Measurements from ENCODE around the gene MAD2L2.

MAD2L2 gene

DNA sequence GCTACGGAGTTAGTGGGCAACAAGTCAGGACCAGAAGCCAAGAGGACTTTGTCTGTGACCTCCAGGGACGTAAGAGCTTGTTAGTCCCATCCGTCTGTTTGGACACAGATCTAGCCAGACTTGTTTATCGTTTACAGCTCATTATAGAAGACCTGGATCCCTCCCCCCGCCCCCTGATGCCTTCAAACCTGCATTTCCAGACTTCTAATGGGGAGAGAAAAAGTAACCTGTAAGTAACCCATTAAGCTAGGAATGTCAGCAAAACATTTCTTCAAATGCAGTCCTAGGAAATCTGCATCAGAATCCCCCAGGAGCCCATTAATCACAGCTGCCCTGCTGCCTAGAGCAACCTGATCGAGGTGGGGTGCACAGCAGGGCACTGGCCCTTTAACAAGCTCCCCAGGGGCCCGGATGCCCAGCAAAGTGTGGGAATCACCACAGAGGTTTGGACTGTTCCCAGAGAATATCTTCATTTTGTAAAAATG, 1.4 kb upstream of the MAD2L2 start:
- DNase-seq (ENCODE audit: low read depth): peak; percentile 12

- no peak for DNase-seq (ENCODE audit: low read depth)
Observed at GRCh38 chr1:11680270-11681070, 478 bp downstream of the MAD2L2 start.

DNA sequence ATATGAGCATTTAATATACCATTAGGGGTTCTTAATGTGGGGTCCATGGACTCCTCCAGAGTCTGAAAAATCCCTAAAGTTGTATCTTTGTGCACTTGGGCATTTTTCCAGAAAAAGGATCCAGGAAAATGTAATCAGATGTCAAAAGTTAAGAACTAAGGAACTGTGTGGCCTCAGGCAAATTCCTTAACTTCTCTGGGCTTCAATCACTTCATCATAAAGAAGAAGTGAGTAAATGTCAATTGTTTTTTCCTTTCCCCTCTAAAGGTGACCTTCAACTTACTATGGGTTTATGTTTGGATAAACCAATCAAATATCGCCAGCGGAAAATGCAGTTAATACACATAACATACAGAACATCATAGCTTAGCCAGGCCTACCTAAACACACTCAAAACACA, 2.5 kb downstream of the MAD2L2 start:
- DNase-seq (ENCODE audit: low read depth): no peak

GRCh38 chr1:11676386-11677103, 4.4 kb downstream of the MAD2L2 start:
- DNase-seq (ENCODE audit: low read depth): no peak

GRCh38 chr1:11675325-11675724, 5.6 kb downstream of the MAD2L2 start:
- DNase-seq (ENCODE audit: low read depth): no peak

DNA sequence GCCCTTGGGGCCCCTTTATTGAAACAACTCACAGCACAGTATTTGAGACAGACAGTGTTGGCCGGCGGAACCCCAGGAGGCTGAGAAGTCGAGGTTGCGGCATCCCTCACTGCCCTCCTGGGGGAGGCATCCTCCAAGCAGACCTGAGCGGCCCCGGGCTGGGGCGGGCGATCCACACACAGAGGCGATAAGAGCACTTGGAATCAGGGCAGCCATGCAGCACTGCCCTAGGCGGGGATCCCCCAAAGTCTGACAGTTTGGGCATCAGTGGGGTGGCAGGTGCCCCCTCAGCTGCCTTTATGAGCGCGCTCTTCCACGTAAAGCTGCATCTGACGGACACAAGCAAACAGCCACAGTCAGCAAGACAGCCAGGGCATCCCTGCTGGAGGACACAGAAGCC, 6.5 kb downstream of the MAD2L2 start:
- no peak for DNase-seq (ENCODE audit: low read depth)

GRCh38 chr1:11673089-11673769, 7.7 kb downstream of the MAD2L2 start:
- DNase-seq (ENCODE audit: low read depth): no peak

DNA sequence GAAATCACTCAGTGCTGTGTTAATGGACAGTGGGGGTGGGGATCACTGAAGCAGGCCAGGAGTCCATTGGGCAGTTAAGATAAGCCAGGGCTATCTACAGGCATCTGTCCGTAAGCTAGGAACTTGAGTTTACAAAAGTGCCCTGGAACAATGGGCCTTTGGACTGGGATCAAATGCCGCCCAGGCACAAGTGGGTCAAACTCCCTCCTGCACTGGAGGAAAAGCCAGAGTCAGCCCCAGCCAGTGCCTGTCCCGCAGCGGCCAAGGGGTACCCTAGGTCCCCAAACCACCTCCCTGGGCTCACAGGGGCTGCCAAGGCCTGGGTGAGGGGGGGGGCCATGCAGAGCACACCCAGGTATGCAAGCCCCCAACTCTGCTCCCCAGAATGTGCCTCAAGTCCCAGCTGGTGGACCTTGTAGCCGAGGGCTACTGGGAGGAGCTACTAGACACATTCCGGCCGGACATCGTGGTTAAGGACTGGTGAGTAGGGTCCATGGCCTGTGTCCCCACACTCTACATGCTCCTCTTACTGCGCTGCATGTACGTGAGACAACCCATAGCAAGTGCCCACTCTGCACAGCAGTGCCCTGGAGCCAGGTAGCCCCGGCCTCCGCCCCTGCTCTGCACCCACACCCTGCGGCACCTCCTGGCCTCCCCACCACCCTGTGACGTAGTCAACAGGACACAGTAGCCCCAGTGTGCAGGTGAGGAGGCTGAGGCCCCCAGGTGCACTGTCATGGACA, 9.2 kb downstream of the MAD2L2 start:
- no peak for DNase-seq (ENCODE audit: low read depth)

GRCh38 chr1:11671205-11671543, 9.8 kb downstream of the MAD2L2 start:
- DNase-seq (ENCODE audit: low read depth): no peak

GRCh38 chr1:11670747-11671146, 10.2 kb downstream of the MAD2L2 start:
- no peak for DNase-seq (ENCODE audit: low read depth)

- no peak for DNase-seq (ENCODE audit: low read depth)
Observed at GRCh38 chr1:11668516-11668915, 12.4 kb downstream of the MAD2L2 start.

GRCh38 chr1:11664336-11665065, 16.4 kb downstream of the MAD2L2 start:
- DNase-seq (ENCODE audit: low read depth): peak; percentile 51

GRCh38 chr1:11661103-11661502, 19.8 kb downstream of the MAD2L2 start:
- no peak for DNase-seq (ENCODE audit: low read depth)

DNA sequence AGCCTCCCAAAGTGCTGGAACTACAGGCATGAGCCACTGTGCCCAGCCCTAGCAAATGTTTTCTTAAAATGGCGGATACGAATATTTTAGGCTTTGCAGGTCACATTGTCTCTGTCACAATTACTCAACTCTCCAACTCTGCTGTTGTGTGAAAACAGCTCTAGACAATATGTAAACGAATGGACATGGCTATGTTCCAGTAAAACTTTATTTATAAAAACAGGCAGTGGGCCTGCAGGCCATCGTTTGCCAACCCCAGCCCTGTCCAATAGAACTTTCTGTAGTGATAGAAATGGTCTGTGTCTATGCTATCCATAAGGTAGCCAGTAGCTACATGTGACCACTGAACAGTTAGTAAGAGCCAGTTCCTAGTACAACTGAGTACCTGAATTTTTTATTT, 21.2 kb downstream of the MAD2L2 start:
- no peak for DNase-seq (ENCODE audit: low read depth)

DNA sequence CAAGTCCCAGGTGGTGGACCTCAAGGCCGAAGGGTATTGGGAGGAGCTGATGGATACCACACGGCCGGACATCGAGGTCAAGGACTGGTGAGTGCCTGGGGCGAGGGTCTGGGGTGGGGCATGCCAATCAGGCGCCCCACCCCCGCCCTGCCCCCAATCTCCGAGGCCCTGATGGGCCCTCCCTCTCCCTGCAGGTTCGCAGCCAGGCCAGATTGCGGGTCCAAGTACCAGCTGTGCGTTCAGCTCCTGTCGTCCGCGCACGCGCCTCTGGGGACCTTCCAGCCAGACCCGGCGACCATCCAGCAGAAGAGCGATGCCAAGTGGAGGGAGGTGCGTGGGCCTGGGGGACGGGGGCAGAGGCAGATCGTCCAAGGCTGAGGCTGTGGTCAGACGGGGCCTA, 22.4 kb downstream of the MAD2L2 start:
- no peak for DNase-seq (ENCODE audit: low read depth)

- DNase-seq (ENCODE audit: low read depth): no peak
Observed at GRCh38 chr1:11657654-11658053, 23.3 kb downstream of the MAD2L2 start.

GRCh38 chr1:11654939-11655808, 25.8 kb downstream of the MAD2L2 start:
- no peak for DNase-seq (ENCODE audit: low read depth)

- peak; percentile 27 for DNase-seq (ENCODE audit: low read depth)
Observed at GRCh38 chr1:11654137-11654938, 26.6 kb downstream of the MAD2L2 start, which contains the start of the genes FBXO2 and FBXO44. FBXO2 (minus strand) TSS chr1:11654429; CDS start chr1:11654340, 89 bp downstream. FBXO44 (plus strand) TSS chr1:11654877; CDS start chr1:11655836, 959 bp downstream.

- DNase-seq (ENCODE audit: low read depth): no peak
Observed at GRCh38 chr1:11653861-11654136, 27.1 kb downstream of the MAD2L2 start.
